GM18951 (cell line): ENCODE results near the gene KIZ.
"Not testable (repeated sequence)": the region's sequence is repeated elsewhere in the genome, so short reads cannot be mapped to it uniquely, and the experiment has no call there.

Experiments
- POLR2A ChIP-seq: IDR thresholded peaks from 4 replicates; pipeline ENCODE4 v1.6.1; 2011; ENCODE audit warnings: mild to moderate bottlenecking; ENCODE audit not compliant: insufficient read length, insufficient read depth; ENCODE audit errors: extremely low read depth
- in situ Hi-C: fragments of 300-500 bp; cut with MboI; formaldehyde crosslinking; loops from one replicate; pipeline ENCODE4 v1.12.0; 2022; ENCODE audit warnings: low sequenced_read_pairs, mixed read lengths, inconsistent platforms; ENCODE audit not compliant: unreplicated experiment

The KIZ gene

GRCh38 chr20:21159658-21160380, 33.9 kb downstream of the KIZ start:
- in situ Hi-C loops: no loop called here
- no peak for TF ChIP-seq POLR2A

GRCh38 chr20:21161926-21162325, 36.0 kb downstream of the KIZ start:
- in situ Hi-C loops: no loop called here
- no peak for TF ChIP-seq POLR2A

DNA sequence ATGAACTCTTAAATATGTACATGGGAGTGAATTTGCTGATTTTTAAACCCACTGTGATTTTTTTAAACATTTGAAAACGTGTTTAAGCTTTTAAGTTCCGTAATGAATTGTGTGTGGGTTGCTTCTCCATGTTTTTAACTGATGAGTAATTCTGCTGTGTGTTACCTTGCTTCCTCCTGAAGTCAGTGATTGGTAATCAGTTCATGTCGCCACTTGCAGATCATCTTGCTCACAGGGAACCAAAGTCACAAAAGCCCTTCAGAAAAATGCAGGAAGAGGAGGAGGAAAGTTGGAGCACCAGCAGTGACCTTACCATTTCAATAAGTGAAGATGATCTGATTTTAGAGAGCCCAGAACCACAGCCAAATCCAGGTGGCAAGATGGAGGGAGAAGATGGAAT, 36.7 kb downstream of the KIZ start:
- in situ Hi-C loops: no loop called here
- no peak for TF ChIP-seq POLR2A

GRCh38 chr20:21166801-21167200, 40.9 kb downstream of the KIZ start:
- in situ Hi-C loops: no loop called here
- no peak for TF ChIP-seq POLR2A

DNA sequence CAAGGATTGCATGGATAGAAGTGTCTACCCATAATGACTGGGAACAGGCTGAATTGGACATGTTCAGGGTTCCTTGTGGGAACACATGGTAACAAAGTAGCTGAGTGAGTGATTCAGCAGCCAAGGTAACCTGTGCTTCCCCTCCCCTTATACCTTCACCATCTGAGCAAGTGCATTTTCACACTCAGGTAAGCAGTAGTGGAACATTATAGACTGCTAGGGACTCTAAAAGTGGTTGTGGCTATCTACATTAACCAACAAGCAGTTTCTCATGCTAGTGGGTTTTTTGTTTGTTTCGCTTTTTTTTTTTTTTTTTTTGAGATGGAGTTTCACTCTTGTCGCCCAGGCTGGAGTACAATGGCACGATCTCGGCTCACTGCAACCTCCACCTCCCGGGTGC, 41.4 kb downstream of the KIZ start:
- TF ChIP-seq POLR2A: no peak
- in situ Hi-C loops: no loop called here

GRCh38 chr20:21168061-21168460, 42.2 kb downstream of the KIZ start:
- in situ Hi-C loops: not testable (repeated sequence)

GRCh38 chr20:21172626-21173025, 46.7 kb downstream of the KIZ start:
- in situ Hi-C loops: no loop called here
- TF ChIP-seq POLR2A: no peak

GRCh38 chr20:21173485-21173884, 47.6 kb downstream of the KIZ start:
- no peak for TF ChIP-seq POLR2A
- in situ Hi-C loops: no loop called here

DNA sequence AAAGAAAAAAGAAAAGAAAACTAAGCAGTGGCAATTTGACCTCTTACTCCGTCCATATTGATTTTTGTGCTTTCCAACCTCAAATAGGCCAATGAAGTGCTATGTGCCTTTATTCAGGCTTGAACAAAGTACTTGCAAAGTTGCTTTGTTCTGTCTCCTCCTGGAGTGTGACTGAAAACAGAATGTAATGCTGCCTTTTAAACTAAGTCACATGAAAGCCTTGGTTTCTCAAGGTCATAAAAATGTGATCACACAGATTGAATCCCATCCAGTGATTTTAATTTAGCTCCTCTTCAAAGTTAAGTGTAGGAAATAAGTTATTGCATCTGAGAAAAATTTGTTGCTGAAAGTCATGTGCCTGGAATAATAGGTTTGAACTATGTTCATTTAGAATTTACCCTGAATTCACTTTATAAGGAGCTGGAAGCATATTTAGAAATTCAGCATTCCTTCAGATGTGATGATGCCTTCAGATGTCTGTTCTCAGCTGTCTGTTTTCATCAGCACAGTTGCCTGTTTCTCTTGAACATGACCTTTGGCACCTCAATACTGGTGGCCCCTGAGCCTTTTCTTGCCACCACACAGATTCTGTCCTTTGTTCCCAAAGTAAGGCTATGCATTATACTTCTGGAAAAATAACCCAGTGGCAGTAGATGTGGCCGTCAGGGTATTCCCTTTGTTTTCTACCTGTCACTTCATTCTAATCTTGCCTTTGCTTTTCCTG, 48.8 kb downstream of the KIZ start:
- no peak for TF ChIP-seq POLR2A
- in situ Hi-C loops: no loop called here

DNA sequence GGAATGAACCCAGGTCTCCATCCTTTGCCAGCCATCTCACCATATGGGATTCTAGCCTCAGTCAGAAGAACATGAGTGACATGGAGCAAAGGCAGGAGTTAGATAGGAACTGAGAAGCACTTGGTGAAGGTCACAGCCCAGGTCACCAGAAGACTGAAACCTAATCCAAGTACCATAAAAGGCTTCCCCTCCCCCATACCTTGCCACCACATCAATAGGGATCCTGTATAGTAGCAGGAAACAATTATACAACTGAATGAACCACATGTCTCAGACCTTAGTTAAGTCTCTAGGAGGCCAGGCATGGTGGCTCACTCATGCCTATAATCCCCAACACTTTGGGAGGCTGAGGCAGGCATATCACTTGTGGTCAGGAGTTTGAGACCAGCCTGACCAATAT, 49.6 kb downstream of the KIZ start:
- no peak for TF ChIP-seq POLR2A
- in situ Hi-C loops: no loop called here

DNA sequence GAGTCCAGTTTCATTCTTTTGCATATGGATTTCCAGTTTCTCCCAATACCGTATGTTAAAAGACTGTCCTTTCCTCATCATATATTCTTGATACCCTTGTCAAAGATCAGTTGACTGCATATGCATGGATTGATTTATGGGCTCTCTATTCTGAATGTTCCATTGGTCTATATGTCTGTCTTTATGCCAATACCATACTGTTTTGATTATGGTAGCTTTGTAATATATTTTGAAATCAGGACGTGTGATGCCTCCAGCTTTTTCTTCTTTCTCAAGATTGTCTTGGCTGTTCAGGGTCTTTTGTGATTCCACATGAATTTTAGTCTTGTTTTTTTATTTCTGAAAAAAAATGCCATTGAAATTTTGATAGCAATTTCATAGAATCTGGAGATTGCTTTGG, 51.9 kb downstream of the KIZ start:
- TF ChIP-seq POLR2A: no peak
- in situ Hi-C loops: no loop called here

- no peak for TF ChIP-seq POLR2A
- in situ Hi-C loops: no loop called here
Measured at GRCh38 chr20:21179757-21180156, 53.9 kb downstream of the KIZ start.

GRCh38 chr20:21180248-21180647, 54.4 kb downstream of the KIZ start:
- in situ Hi-C loops: no loop called here
- no peak for TF ChIP-seq POLR2A

DNA sequence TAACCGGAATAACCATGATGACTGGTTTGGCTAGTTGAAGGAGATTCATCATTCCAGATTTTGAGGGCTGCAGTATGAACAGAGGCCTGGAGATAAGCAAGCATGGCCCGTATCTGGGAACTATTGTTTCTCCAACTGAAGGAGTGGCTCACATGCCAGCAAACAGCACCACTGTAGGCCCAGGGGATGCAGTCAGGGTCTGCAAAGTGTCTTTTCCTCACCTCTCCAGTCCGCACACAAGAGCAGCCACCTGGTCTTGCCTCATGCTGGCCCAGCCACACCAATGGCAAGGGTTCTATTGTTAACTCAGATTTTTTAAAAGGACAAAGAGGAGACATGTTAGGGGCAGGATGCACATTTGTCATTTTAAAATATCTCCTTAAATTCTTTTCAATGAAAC, 55.1 kb downstream of the KIZ start:
- in situ Hi-C loops: no loop called here
- no peak for TF ChIP-seq POLR2A
